GM18507 (cell line): ENCODE data around the gene CARMIL3.
"Not testable (repeated sequence)": the region's sequence is repeated elsewhere in the genome, so short reads cannot be mapped to it uniquely, and the experiment has no call there.

Experiments used
- DNase-seq: peaks from one replicate; pipeline ENCODE4 v3.0.0; 2011; ENCODE audit warnings: low read depth; ENCODE audit not compliant: insufficient read length; ENCODE audit errors: extremely low spot score
- FAIRE-seq: peaks from 2 replicates; lab custom pipeline; 2011; peaks lifted over from hg19 to GRCh38; lab: Jason Lieb, UNC

Gene CARMIL3, protein sequence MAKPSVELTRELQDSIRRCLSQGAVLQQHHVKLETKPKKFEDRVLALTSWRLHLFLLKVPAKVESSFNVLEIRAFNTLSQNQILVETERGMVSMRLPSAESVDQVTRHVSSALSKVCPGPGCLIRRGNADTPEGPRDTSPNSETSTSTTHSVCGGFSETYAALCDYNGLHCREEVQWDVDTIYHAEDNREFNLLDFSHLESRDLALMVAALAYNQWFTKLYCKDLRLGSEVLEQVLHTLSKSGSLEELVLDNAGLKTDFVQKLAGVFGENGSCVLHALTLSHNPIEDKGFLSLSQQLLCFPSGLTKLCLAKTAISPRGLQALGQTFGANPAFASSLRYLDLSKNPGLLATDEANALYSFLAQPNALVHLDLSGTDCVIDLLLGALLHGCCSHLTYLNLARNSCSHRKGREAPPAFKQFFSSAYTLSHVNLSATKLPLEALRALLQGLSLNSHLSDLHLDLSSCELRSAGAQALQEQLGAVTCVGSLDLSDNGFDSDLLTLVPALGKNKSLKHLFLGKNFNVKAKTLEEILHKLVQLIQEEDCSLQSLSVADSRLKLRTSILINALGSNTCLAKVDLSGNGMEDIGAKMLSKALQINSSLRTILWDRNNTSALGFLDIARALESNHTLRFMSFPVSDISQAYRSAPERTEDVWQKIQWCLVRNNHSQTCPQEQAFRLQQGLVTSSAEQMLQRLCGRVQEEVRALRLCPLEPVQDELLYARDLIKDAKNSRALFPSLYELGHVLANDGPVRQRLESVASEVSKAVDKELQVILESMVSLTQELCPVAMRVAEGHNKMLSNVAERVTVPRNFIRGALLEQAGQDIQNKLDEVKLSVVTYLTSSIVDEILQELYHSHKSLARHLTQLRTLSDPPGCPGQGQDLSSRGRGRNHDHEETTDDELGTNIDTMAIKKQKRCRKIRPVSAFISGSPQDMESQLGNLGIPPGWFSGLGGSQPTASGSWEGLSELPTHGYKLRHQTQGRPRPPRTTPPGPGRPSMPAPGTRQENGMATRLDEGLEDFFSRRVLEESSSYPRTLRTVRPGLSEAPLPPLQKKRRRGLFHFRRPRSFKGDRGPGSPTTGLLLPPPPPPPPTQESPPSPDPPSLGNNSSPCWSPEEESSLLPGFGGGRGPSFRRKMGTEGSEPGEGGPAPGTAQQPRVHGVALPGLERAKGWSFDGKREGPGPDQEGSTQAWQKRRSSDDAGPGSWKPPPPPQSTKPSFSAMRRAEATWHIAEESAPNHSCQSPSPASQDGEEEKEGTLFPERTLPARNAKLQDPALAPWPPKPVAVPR (N-terminal part only)

GRCh38 chr14:24051789-24052655 lies at the start of gene CARMIL3:
Gene CARMIL3 (plus strand): TSS chr14:24052009. CDS start chr14:24052154, 145 bp downstream.
- DNase-seq (peak; percentile 71), FAIRE-seq (no peak)

GRCh38 chr14:24006471-24006816 lies 45.4 kb upstream of the CARMIL3 start:
- peak; percentile 67 for FAIRE-seq
- not testable (repeated sequence) for DNase-seq

DNA sequence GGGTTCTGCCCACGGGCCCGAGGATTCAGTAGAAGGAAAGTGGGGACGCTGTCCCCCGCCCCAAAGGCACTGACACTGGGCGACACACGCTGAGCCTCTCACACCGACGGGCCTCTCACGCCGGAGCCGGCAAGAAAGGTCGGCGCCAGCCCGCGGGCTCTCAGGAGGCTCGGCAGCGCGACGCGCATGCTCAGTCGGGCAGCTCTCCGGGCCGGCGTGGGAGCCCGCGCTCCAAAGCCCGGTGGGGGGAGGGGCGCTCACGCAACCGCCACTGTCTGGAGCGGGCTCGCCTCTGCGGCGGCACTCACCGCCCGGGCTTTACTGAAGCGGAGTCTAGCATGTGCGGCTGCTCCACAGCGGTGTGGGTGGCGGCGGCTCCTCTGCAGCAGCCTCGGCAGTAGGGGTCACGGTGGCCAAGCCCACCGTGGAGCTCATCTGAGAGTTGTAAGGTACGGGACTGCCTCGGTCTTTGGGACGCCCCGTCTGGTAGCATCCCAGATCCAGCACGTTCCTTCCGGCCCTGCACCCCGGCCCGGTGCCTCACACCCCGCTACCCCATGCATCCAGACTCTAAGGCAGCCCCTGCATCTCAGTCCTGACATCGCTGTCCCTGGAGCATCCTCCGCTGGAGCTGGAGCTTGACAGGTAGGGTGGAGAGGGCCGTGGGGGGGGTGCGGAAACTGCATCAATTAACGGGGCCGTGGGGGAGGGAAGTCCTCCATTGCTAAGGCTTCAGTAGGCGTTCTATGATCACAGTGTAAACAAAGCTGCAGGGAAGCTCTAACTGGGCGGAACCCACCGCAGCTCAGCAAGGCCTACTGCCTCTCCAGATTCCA lies 44.8 kb upstream of the CARMIL3 start:
- peak; percentile 69 for FAIRE-seq
- DNase-seq = not testable (repeated sequence)

DNA sequence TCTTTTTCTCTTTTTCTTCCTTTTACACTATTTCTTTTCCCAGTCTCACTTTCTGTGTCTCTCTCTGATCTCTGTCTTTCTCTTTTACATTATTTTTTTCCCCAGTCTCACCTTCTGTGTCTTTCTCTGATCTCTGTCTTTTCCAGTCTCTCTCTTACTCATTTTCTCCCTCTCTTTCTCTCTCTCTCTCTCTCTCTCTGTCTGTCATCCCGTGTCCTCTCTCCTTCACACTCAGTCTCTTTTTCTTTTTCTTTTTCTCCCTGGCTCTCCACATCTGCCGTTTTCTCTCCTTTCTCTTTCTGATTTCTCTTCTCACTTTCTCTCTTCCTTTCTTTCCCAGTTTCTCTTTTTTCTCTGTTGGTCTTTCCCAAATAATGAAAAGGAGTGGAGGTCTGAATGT lies 40.8 kb upstream of the CARMIL3 start:
- DNase-seq (no peak), FAIRE-seq (no peak)

GRCh38 chr14:24012726-24013273 lies 39.0 kb upstream of the CARMIL3 start:
- DNase-seq, FAIRE-seq: not testable (repeated sequence)

GRCh38 chr14:24013654-24014514 lies 37.9 kb upstream of the CARMIL3 start:
- no peak for DNase-seq
- FAIRE-seq = peak; percentile 79

GRCh38 chr14:24015745-24016144 lies 36.1 kb upstream of the CARMIL3 start:
- not testable (repeated sequence) for FAIRE-seq, DNase-seq

- not testable (repeated sequence) for DNase-seq, FAIRE-seq
Observed at GRCh38 chr14:24018978-24019377, 32.8 kb upstream of the CARMIL3 start.

GRCh38 chr14:24019944-24020343 lies 31.9 kb upstream of the CARMIL3 start:
- DNase-seq, FAIRE-seq: not testable (repeated sequence)

DNA sequence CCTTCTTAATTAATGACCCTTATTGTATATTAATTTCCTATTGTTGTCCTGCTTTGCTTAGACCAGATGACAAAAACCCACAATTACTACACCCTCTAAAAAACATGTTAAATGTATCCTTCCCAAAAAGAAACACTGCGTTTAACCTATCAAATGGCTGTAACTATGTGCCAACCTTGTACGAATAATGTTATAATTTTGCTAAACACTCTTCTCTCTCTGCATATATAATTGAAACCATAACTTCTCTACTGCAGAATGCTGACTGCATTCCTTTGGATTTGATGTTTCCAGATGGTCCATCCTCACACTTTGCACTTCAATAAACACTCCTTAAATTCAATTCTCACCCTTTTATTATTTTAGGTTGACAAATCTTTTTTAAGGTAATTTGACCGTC lies 31.3 kb upstream of the CARMIL3 start:
- not testable (repeated sequence) for DNase-seq, FAIRE-seq

DNA sequence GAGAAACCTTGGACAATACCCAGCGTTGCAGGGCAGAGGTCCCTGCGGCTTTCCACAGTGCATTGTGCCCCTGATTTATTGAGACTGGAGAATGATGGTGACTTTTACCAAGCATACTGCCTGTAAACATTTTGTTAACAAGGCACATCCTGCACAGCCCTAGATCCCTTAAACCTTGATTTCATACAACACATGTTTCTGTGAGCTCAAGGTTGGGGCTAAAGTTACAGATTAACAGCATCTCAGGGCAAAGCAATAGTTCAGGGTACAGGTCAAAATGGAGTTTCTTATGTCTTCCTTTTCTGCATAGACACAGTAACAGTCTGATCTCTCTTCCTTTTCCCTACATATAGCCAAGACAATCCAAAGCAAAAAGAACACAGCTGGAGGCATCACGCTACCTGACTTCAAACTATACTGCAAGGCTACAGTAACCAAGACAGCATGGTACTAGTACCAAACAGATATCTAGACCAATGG lies 26.8 kb upstream of the CARMIL3 start:
- FAIRE-seq = not testable (repeated sequence)

GRCh38 chr14:24029687-24030086 lies 22.1 kb upstream of the CARMIL3 start:
- not testable (repeated sequence) for DNase-seq, FAIRE-seq

More for the DNA sequence above, 26.8 kb upstream of the CARMIL3 start:
- not testable (repeated sequence) for DNase-seq

GRCh38 chr14:24031331-24031730 lies 20.5 kb upstream of the CARMIL3 start:
- FAIRE-seq, DNase-seq: not testable (repeated sequence)

DNA sequence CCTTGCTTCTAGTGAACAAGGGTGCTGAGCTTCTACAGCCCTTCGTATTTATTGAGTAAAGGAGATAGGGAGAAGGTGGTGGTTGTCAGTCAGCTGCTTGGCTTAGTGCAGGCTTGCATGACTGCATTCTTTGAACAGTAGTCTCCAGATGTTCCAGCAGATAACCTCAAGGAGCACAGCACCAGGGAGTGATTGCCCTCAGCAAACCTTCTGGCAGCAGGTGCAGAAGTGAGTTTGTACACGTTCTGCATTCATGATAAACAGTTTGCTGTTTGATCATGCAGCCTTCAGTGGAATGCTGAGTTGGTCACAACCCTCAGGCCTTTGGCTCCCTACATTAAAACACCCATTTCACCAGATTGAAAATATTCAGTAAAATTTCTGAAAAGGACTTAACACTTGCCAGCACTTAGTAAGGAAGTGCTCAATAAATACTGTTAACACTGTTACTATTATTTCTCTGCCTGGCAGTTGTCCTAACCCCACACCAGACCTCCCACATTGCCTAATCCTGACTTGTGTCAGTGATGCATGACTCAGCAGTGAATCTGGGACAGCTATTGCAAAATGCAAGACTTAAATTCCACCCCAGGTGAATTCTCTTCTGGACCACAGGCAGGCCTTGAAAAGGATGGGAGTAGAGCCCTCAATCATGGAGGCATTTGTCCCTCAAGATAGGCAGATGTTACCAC lies 18.9 kb upstream of the CARMIL3 start:
- DNase-seq = no peak

DNA sequence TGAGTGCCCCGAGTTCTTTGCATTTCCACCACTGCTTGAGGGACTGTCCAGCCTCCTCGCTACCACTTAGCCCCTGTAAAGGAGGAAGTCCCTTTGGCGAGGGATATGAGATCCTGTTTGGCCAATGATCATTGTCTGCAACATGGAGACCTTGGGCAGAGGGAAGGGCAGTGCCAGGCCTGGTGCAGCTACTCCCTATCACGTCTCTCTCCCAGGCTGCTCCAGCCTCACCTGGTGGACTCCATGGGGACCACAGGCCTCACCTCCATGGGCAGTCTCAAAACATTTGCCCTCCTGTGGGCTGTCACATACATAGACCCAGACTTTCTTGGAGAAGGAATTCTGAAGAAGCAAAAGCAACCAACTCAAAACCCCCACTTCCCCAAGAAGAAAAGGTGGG lies 16.0 kb upstream of the CARMIL3 start:
- not testable (repeated sequence) for FAIRE-seq, DNase-seq

More for the DNA sequence above, 18.9 kb upstream of the CARMIL3 start:
- FAIRE-seq = no peak
